Activated CD8-positive, alpha-beta T cell treated with anti-CD3 and anti-CD28 coated beads for 36 hours (primary cell): ENCODE results near the gene ZBTB37. TPM values are rescaled to one million over a fixed set of nuclear protein-coding genes. Genes with fewer than 3 reads are reported as not detected.

ENCODE experiments used
- ATAC-seq: fragments of 200-7000 bp; cut with Tn5 transposase; one replicate; pipeline ENCODE4 v1.10.0; 2021; ENCODE audit warnings: mild to moderate bottlenecking, moderate library complexity
- CTCF ChIA-PET: fragments of 350-600 bp; sonication (Branson Sonifier 250); formaldehyde crosslinking; loops from one replicate; lab custom pipeline; 2021; ENCODE audit warnings: antibody characterized with exemption; lab: Charles Lee
- POLR2A ChIA-PET: fragments of 350-600 bp; sonication (Branson Sonifier 250); formaldehyde crosslinking; loops from one replicate; lab custom pipeline; 2021; ENCODE audit warnings: antibody characterized with exemption; lab: Charles Lee
- DNase-seq: peaks from one replicate; pipeline ENCODE4 v3.0.0-alpha.2; 2020
- H3K27ac Mint-ChIP-seq: one replicate; pipeline ENCODE4 v1.8.0; 2021; ENCODE audit warnings: mild to moderate bottlenecking, mixed read lengths
- H3K27me3 Mint-ChIP-seq: one replicate; pipeline ENCODE4 v1.8.0; 2021; ENCODE audit warnings: mixed read lengths
- H3K36me3 Mint-ChIP-seq: one replicate; pipeline ENCODE4 v1.8.0; 2021; ENCODE audit warnings: low read depth, mixed read lengths
- H3K4me1 Mint-ChIP-seq: one replicate; pipeline ENCODE4 v1.8.0; 2021; ENCODE audit warnings: low read depth, mixed read lengths
- H3K4me3 Mint-ChIP-seq: one replicate; pipeline ENCODE4 v1.8.0; 2021; ENCODE audit warnings: mild to moderate bottlenecking, moderate library complexity, mixed read lengths
- H3K9me3 Mint-ChIP-seq: one replicate; pipeline ENCODE4 v1.8.0; 2021; ENCODE audit warnings: mixed read lengths
- CTCF ChIP-seq: fragments of 200-600 bp; IDR thresholded peaks from one replicate; pipeline ENCODE4 v1.8.0; 2022; ENCODE audit warnings: antibody characterized with exemption, mild to moderate bottlenecking
- intact Hi-C: fragments of 100-400 bp; cut with micrococcal nuclease; formaldehyde crosslinking; loops from one replicate; pipeline ENCODE4 v1.10.0; 2022
- total RNA-seq, 2 experiments: library from RNA; stranded (reverse); gene quantifications; one replicate each; pipeline ENCODE4 v1.2.3, GENCODE V29; 2021

ZBTB37 gene
- total RNA-seq, 2 experiments from 2014 or later: 7.6 to 7.9 TPM

GRCh38 chr1:173886746-173887611 is 18.8 kb downstream of the ZBTB37 start:
- TF ChIP-seq CTCF: no peak
- no peak for DNase-seq
- H3K27ac Mint-ChIP-seq: no peak overlapping the region
- peaks cover 30% of the 10 kb centered on the region for H3K36me3 Mint-ChIP-seq
- no peaks in the 10 kb centered on the region for H3K9me3 Mint-ChIP-seq
- no peak for ATAC-seq
- intact Hi-C loops: no loop called here
- H3K27me3 Mint-ChIP-seq: no peaks in the 10 kb centered on the region
- no peak overlapping the region for H3K4me3 Mint-ChIP-seq
- ChIA-PET CTCF (no interaction called here), POLR2A (no interaction called here)
- peaks cover 23% of the 10 kb centered on the region for H3K4me1 Mint-ChIP-seq

- H3K27ac Mint-ChIP-seq: no peak overlapping the region
- ATAC-seq: no peak
- no peaks in the 10 kb centered on the region for H3K27me3 Mint-ChIP-seq
- intact Hi-C loops: no loop called here
- H3K36me3 Mint-ChIP-seq: peaks cover 30% of the 10 kb centered on the region
- ChIA-PET CTCF (no interaction called here), POLR2A (no interaction called here)
- H3K4me3 Mint-ChIP-seq: no peak overlapping the region
- no peak for DNase-seq
- peaks cover 23% of the 10 kb centered on the region for H3K4me1 Mint-ChIP-seq
- TF ChIP-seq CTCF: no peak
- H3K9me3 Mint-ChIP-seq: no peaks in the 10 kb centered on the region
Observed at GRCh38 chr1:173887627-173888026, 19.4 kb downstream of the ZBTB37 start.

- Mint-ChIP-seq H3K4me3 (no peak overlapping the region), H3K27ac (no peak overlapping the region), H3K36me3 (peaks cover 30% of the 10 kb centered on the region), H3K4me1 (peaks cover 23% of the 10 kb centered on the region), H3K9me3 (no peaks in the 10 kb centered on the region), H3K27me3 (no peaks in the 10 kb centered on the region)
- no peak for ATAC-seq
- ChIA-PET POLR2A (interaction anchor here (0.8 kb wide), 1 partner anchor 21 kb away, joined by 3 read pairs; the partner anchor contains the start of gene ZBTB37), CTCF (no interaction called here)
- no peak for DNase-seq
- intact Hi-C loops: no loop called here
- TF ChIP-seq CTCF: no peak
Observed at GRCh38 chr1:173888749-173889148, 20.6 kb downstream of the ZBTB37 start.

GRCh38 chr1:173889885-173890284 is 21.7 kb downstream of the ZBTB37 start:
- intact Hi-C loops: no loop called here

More at GRCh38 chr1:173889885-173890284, 21.7 kb downstream of the ZBTB37 start:
- no peaks in the 10 kb centered on the region for H3K9me3 Mint-ChIP-seq
- H3K4me1 Mint-ChIP-seq: peaks cover 23% of the 10 kb centered on the region
- no peak for TF ChIP-seq CTCF
- POLR2A ChIA-PET: no interaction called here
- peaks cover 30% of the 10 kb centered on the region for H3K36me3 Mint-ChIP-seq
- H3K27ac Mint-ChIP-seq: no peak overlapping the region
- no peak for ATAC-seq
- no peak overlapping the region for H3K4me3 Mint-ChIP-seq
- no peak for DNase-seq
- H3K27me3 Mint-ChIP-seq: no peaks in the 10 kb centered on the region
- CTCF ChIA-PET: no interaction called here
